ENCODE data around the gene EOMES. TPM values are rescaled to one million over a fixed set of nuclear protein-coding genes. Genes with fewer than 3 reads are reported as not detected.
"Not testable (repeated sequence)": the region's sequence is repeated elsewhere in the genome, so short reads cannot be mapped to it uniquely, and the experiment has no call there.

EOMES gene
- total RNA-seq (2022) (0.43 and 0.53 TPM in 2 replicates), Bru-seq, nascent RNA (percentile 29 among the genes with signal in this experiment), BruChase-seq, experiment 1, labeled RNA remaining after a 2-hour chase (percentile 33 among the genes with signal in this experiment), BruChase-seq, experiment 2, labeled RNA remaining after a 6-hour chase (percentile 28 among the genes with signal in this experiment)
- long read RNA-seq, result 0 reads

DNA sequence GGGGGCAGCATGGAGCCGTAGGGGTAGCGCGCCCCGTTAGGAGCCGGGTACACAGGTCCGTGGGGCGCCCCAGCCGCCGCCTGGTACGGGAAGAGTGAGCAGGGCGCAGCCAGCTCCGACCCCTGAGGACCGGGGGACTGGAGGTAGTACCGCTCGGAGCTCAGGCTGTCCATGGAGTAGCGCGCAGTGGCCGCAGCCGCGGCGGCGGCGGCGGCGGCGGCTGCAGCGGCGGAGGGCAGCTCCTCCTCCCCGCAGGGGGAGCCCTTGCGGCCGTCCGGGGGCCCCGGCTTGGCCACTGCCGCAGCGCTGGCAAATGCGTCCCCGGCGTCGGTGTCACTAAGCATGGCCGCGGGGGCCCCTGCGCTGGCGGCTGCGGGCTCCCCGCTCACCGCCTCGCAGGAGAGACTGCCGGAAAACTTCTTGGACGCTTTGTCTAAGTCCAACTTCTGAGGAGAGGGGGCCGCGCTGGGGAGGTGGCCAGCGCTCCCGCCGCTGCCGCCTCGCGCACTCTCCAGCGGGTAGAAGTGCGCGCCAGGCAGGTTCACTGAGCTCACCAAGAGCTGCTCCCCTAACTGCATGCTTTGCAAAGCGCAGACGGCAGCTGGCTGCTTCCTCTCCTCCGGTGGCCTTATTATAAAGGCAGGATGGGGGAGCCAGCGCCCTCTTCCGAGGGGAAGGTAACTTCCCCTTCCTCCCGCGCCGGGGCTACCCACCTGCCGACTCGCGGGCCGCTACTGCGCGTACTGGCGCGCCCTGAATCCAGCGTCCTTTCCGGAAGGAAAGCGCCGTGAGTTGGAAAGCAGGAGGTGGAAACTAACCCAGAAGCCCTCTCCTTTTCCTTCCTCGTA, at the start of gene EOMES:
TSS of gene EOMES (minus strand) at position 607 of the 848 bp plus-strand sequence. CDS start at position 578, 29 bp downstream.
- Mint-ChIP-seq H3K27me3 (ENCODE audit: insufficient read depth, unreplicated experiment) (peaks cover 13% of the 10 kb centered on the region), H3K4me1 (ENCODE audit: low read depth, unreplicated experiment) (no peaks in the 10 kb centered on the region), H3K4me3 (ENCODE audit: unreplicated experiment) (peak within 1 kb of the TSS; percentile 75), H3K27ac (ENCODE audit: unreplicated experiment) (no peak within 1 kb of the TSS), H3K9me3 (ENCODE audit: unreplicated experiment) (no peaks in the 10 kb centered on the region), H3K36me3 (ENCODE audit: insufficient read depth, unreplicated experiment) (no peaks in the 10 kb centered on the region)
- H3K4me1 ChIP-seq, result peaks cover 7% of the 10 kb centered on the region; the same call in 1 of the 2 replicates
- CTCF ChIA-PET, result interaction anchor here (0.5 to 2.2 kb wide), 7 partner anchors 10 to 536 kb away, joined by 3 to 40 read pairs (median 3); no protein-coding TSS in a partner anchor
- intact Hi-C loops (cut with micrococcal nuclease; ENCODE audit: unreplicated experiment), result no loop called here
- TF ChIP-seq, protein P1, sequence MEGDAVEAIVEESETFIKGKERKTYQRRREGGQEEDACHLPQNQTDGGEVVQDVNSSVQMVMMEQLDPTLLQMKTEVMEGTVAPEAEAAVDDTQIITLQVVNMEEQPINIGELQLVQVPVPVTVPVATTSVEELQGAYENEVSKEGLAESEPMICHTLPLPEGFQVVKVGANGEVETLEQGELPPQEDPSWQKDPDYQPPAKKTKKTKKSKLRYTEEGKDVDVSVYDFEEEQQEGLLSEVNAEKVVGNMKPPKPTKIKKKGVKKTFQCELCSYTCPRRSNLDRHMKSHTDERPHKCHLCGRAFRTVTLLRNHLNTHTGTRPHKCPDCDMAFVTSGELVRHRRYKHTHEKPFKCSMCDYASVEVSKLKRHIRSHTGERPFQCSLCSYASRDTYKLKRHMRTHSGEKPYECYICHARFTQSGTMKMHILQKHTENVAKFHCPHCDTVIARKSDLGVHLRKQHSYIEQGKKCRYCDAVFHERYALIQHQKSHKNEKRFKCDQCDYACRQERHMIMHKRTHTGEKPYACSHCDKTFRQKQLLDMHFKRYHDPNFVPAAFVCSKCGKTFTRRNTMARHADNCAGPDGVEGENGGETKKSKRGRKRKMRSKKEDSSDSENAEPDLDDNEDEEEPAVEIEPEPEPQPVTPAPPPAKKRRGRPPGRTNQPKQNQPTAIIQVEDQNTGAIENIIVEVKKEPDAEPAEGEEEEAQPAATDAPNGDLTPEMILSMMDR (IDR thresholded peaks at IDR 0.05; ENCODE audit: insufficient read depth in 1 of 2, low read depth in 1 of 2, low read length in 1 of 2, severe bottlenecking in 1 of 2, unreplicated experiment in 1 of 2), result peak; percentile 18 to 57
- H3K4me3 ChIP-seq (ENCODE audit: low read depth, low read length), result peak within 1 kb of the TSS; percentile 58
- no peaks in the 10 kb centered on the region for H3K9me3 ChIP-seq
- H3K36me3 ChIP-seq (ENCODE audit: control insufficient read depth, insufficient read depth, low read length), result no peaks in the 10 kb centered on the region
- POLR2A ChIA-PET, result no interaction called here
- BruUV-seq (replicated peaks), result no TSS peak
- DNase-seq, result peak; percentile 72 to 76
- peaks cover 2% of the 10 kb centered on the region for H3K27me3 ChIP-seq (replicated peaks; ENCODE audit: control insufficient read depth, insufficient read depth, low read length)

DNA sequence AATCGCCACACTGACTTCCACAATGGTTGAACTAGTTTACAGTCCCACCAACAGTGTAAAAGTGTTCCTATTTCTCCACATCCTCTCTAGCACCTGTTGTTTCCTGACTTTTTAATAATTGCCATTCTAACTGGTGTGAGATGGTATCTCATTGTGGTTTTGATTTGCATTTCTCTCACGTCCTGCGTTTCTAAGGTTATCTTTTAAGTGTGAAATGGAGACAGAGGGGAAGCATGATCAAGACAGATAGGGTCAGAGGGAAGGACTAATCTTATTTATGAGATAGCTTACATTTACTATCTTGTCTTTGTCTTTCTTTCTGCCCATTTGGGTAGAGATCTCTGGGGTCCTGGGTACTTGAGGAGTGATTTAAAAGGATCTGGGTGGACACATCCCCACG, 48.3 kb upstream of the EOMES start:
- H3K27ac Mint-ChIP-seq (ENCODE audit: unreplicated experiment); POLR2A ChIA-PET; BruUV-seq (replicated peaks); H3K36me3 ChIP-seq (ENCODE audit: control insufficient read depth, insufficient read depth, low read length); DNase-seq; H3K9me3 ChIP-seq; CTCF ChIA-PET; H3K9me3 Mint-ChIP-seq (ENCODE audit: unreplicated experiment); H3K4me3 ChIP-seq (ENCODE audit: low read depth, low read length); H3K4me1 ChIP-seq; H3K4me3 Mint-ChIP-seq (ENCODE audit: unreplicated experiment); H3K36me3 Mint-ChIP-seq (ENCODE audit: insufficient read depth, unreplicated experiment); intact Hi-C loops (cut with micrococcal nuclease; ENCODE audit: unreplicated experiment); H3K4me1 Mint-ChIP-seq (ENCODE audit: low read depth, unreplicated experiment); H3K27me3 ChIP-seq (replicated peaks; ENCODE audit: control insufficient read depth, insufficient read depth, low read length): not testable (repeated sequence)
- peaks cover 13% of the 10 kb centered on the region for H3K27me3 Mint-ChIP-seq (ENCODE audit: insufficient read depth, unreplicated experiment)

DNA sequence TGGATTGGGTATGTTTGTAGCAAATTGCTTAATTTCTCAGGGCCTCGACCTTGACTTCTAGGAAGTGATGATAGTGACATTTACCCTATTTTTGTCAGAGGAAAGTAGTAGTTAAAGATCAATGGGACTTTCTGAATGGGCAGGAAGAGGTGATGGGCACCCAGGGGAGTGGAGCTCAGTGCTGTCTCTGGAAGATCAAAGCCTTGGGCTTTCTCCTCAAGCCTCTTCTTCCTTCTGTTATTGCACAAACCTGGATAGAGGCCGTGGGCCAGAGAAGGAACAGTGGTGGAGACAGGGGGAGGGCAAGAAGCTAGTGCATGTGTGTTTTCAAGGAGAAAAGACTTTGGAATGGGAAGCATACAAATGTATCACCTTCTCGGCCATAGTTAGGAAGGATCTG, 44.9 kb upstream of the EOMES start:
- CTCF ChIA-PET, result no interaction called here
- Mint-ChIP-seq H3K9me3 (ENCODE audit: unreplicated experiment) (no peaks in the 10 kb centered on the region), H3K27me3 (ENCODE audit: insufficient read depth, unreplicated experiment) (peaks cover 7% of the 10 kb centered on the region), H3K36me3 (ENCODE audit: insufficient read depth, unreplicated experiment) (no peaks in the 10 kb centered on the region), H3K4me3 (ENCODE audit: unreplicated experiment) (no peak overlapping the region), H3K4me1 (ENCODE audit: low read depth, unreplicated experiment) (no peaks in the 10 kb centered on the region), H3K27ac (ENCODE audit: unreplicated experiment) (no peak overlapping the region)
- intact Hi-C loops (cut with micrococcal nuclease; ENCODE audit: unreplicated experiment), result no loop called here
- no TSS peak for BruUV-seq (replicated peaks)
- Histone ChIP-seq H3K4me3 (ENCODE audit: low read depth, low read length) (no peak overlapping the region), H3K9me3 (no peaks in the 10 kb centered on the region), H3K27me3 (replicated peaks; ENCODE audit: control insufficient read depth, insufficient read depth, low read length) (no peaks in the 10 kb centered on the region), H3K4me1 (no peaks in the 10 kb centered on the region), H3K36me3 (ENCODE audit: control insufficient read depth, insufficient read depth, low read length) (no peaks in the 10 kb centered on the region)
- TF ChIP-seq, protein P1 (IDR thresholded peaks at IDR 0.05; ENCODE audit: insufficient read depth in 1 of 2, low read depth in 1 of 2, low read length in 1 of 2, severe bottlenecking in 1 of 2, unreplicated experiment in 1 of 2), result no peak
- DNase-seq, result no peak
- POLR2A ChIA-PET, result interaction anchor here (0.7 kb wide), 1 partner anchor 130 kb away, joined by 3 read pairs; no protein-coding TSS in a partner anchor

All from Caco-2 (cell line).